Stimulated activated CD4-positive, alpha-beta T cell treated with anti-CD3 and anti-CD28 coated beads, Interleukin-1b, Interleukin-23, amount 100 ng/mL, for 1 hour (primary cell): ENCODE measurements around the gene MOSMO.
A peak's percentile ranks its signal among the peaks of the same experiment; 100 is the strongest.

Experiments
- DNase-seq, 2 donors: peaks; one replicate each; pipeline ENCODE4 v3.0.0-alpha.2; 2020; ENCODE audit warnings: low read depth in 2 of 2

Gene MOSMO

GRCh38 chr16:22007509-22008214, at the start of gene MOSMO:
TSS of gene MOSMO (plus strand) at chr16:22008111. CDS start at chr16:22008302, 191 bp downstream.
- peak; percentile 26 to 36 for DNase-seq

GRCh38 chr16:21959050-21959449, 48.9 kb upstream of the MOSMO start:
- no peak for DNase-seq

GRCh38 chr16:21962475-21962874, 45.4 kb upstream of the MOSMO start:
- no peak for DNase-seq

DNA sequence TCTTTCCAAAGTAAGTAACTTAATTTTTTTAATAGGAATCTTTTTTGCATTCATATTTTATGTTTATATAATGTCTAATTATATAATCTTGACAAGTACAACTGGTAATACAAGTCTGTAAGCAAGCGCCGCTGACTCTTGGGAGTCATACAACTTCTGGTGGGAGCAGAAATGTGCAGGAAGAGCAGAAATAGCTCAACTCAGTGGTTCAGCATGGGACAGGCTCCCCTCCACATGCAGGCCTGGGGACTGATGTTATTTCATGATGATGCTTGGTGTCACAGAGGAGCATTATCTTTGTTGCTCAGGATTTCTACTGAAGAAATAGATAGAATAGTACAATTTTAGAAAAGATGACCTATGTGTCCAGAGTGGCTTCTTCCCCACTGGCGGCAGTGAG, 44.0 kb upstream of the MOSMO start:
- no peak for DNase-seq

- no peak for DNase-seq
These were observed 43.6 kb upstream of the MOSMO start for GRCh38 chr16:21964353-21964752.

DNA sequence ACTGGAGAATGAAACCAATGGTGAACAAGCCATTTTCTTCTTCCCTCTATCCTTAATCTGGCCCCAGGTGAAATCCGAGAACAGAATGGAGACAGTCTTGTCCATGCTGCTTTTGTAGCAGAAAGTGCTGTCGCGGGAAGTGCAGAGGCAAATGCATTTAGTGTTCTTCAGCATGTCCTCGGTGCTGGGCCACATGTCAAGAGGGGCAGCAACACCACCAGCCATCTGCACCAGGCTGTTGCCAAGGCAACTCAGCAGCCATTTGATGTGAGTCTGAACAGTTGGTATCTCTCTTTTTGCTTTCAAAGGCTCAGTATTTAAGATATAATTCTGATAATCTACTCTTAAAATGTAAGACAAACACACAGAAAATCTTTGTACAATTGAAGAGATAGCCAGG, 36.1 kb upstream of the MOSMO start:
- no peak for DNase-seq

DNA sequence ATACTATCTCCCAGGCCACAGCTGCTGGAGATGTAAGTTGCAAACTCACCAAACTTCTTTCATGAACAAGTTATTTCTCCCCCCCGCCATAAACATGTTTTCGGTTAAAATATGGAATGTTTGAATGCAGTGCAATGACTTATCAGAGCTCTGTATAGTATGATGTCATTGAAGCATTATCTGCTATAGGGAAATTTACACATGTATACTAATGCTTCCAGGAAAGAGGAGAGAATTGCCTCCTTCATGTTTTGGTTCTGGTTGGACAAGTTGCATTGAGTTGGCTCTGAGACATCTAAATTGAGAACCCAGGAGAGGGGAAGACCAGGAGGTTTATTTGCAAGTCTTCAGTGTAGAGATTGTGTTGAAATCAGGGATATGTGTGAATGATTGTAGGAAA, 34.0 kb upstream of the MOSMO start:
- no peak for DNase-seq

- DNase-seq: no peak
These were observed 27.9 kb upstream of the MOSMO start for GRCh38 chr16:21980032-21980431.

GRCh38 chr16:21982108-21982507, 25.8 kb upstream of the MOSMO start:
- no peak for DNase-seq

GRCh38 chr16:21984062-21984461, 23.8 kb upstream of the MOSMO start:
- DNase-seq: no peak

DNA sequence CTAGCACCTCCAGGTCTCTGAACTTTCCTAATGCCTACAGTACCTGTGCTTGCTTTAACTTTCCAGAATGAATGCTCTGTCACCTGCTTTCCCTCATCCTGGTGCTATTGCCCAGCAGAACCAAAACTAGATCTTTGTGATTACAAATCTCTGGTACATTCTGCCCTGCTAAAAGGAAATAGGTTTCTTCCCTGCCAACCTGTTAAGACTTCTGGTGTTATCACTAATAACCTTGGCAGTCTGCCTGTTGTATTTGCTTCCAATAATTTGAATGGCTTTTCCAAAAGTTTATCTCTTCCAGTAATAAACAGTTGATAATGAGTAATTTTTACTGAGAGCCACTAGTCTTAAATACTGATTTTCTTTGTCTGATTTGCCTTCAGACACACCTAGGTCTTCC, 22.4 kb upstream of the MOSMO start:
- DNase-seq: no peak

- no peak for DNase-seq
These were observed 21.1 kb upstream of the MOSMO start for GRCh38 chr16:21986692-21987246.

DNA sequence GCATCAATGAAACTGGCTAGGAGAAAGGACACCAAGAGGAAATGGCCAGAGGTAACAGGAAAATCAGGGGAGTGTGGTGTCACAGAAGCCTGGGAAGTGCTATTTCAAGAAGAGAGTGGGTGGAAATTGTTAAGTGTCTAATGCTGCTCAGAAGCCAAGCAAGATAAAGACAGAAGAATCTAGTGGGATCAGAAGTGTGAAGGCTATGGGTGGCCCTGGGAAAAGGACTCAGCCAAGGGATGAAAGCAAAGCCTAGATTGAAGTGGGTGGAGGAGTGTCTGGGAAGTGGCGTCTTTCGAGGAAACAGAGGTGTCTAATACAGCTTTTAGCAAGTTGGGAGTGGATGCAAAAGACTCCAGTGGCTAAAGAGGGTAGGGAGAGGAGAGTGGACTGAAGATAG, 20.4 kb upstream of the MOSMO start:
- no peak for DNase-seq

DNA sequence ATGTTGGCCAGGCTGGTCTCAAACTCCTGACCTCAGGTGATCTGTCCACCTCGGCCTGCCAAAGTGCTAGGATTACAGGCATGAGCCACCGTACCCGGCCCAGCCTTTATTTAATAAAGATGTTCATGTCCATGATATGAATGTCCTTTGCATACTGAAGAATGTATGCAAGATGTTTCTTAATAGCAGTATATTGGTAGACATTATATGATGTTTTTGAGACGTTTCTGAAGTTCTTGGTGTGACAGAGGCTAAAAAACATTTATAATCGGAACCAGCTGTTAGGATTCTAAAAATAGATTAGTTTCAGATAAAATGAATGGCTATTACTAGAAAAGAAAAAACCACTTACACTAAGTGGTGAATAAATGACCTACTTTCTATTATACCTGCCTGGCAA, 18.8 kb upstream of the MOSMO start:
- DNase-seq: no peak

- no peak for DNase-seq
These were observed 18.2 kb upstream of the MOSMO start for GRCh38 chr16:21989751-21990150.

- no peak for DNase-seq
These were observed 17.4 kb upstream of the MOSMO start for GRCh38 chr16:21990381-21990944.

GRCh38 chr16:21991621-21992020, 16.3 kb upstream of the MOSMO start:
- no peak for DNase-seq

DNA sequence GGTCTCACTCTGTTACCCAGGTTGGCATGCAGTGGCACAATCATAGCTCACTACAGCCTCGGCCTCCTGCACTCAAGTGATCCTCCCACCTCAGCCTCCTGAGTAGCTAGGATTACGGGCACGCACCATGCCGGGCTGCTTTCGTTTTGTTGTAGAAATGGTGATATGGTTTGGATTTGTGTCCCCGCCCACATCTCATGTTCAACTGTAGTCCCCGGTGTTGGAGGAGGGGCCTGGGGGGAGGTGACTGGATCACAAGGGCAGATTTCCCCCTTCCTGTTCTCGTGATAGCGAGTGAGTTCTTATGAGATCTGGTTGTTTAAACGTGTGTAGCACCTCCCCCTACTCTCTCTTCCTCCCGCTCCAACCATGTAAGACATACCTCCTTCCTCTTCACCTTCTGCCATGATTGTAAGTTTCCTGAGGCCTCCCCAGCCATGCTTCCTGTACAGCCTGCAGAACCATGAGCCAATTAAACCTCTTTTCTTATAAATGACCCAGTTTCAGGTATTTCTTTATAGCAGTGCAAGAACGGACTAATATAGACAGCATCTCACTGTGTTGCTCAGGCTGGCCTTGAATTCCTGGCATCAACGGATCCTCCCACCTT, 12.9 kb upstream of the MOSMO start:
- DNase-seq: no peak

- no peak for DNase-seq
These were observed 10.8 kb upstream of the MOSMO start for GRCh38 chr16:21996923-21997696.

- DNase-seq: no peak
These were observed 10.0 kb upstream of the MOSMO start for GRCh38 chr16:21997697-21998480.

- DNase-seq: no peak
These were observed 6.3 kb upstream of the MOSMO start for GRCh38 chr16:22001591-22001990.
